ENCODE measurements around the gene GYG2. TPM values are rescaled to one million over a fixed set of nuclear protein-coding genes. Genes with fewer than 3 reads are reported as not detected.

GYG2 gene
- total and polyA plus RNA-seq, 2 donors (not counting 3 experiments of a cell fraction or from before 2014, with no cell fraction given), result 0.12 to 0.22 TPM

DNA sequence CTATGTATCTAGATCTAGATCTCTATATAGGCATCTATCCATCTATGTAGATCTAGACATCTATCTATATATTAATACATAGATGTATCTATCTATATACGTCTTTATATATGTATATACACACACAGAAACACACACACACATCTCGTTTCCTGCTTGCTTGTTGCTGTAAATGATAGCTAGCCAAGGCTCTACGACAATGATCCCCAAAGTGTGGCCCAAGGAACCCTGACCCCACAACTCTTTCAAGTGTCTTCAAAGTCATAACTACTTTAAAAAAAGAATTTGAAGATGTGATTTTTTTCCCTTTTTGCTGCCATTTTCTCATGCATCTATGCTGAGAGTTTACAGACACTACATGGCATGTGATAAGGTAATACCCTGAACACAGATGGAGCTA is 28.8 kb downstream of the GYG2 start:
- H3K27ac ChIP-seq (ENCODE audit: insufficient read depth, low read depth, low read length), result no peak overlapping the region
- DNase-seq (ENCODE audit: low read depth, low spot score) (no peak), FAIRE-seq (no peak)
- intact Hi-C loops (cut with micrococcal nuclease), result no loop called here
- no peak overlapping the region for H3K4me2 ChIP-seq (ENCODE audit: insufficient read depth, low read length)
- H4K20me1 ChIP-seq (replicated peaks; ENCODE audit: control insufficient read depth, extremely low read depth, insufficient read depth, low read length), result no peaks in the 10 kb centered on the region
- H3K27me3 ChIP-seq (ENCODE audit: control insufficient read depth in 2 of 2, insufficient read depth in 2 of 2, low read length in 2 of 2), result no peaks in the 10 kb centered on the region
- no peak for TF ChIP-seq POLR2A (IDR thresholded peaks at IDR 0.05; ENCODE audit: low read depth, low read length)
- no peak for TF ChIP-seq JUN (IDR thresholded peaks at IDR 0.05; ENCODE audit: borderline replicate concordance, insufficient read depth, insufficient read length, low read depth)
- TF ChIP-seq GATA2 (IDR thresholded peaks at IDR 0.05; ENCODE audit: insufficient read depth, insufficient read length, low read depth, low read length), result no peak
- no peak for TF ChIP-seq MYC (IDR thresholded peaks at IDR 0.05; ENCODE audit: low read depth, low read length)
- TF ChIP-seq, protein P1, sequence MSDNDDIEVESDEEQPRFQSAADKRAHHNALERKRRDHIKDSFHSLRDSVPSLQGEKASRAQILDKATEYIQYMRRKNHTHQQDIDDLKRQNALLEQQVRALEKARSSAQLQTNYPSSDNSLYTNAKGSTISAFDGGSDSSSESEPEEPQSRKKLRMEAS (IDR thresholded peaks at IDR 0.05; ENCODE audit: insufficient read depth, insufficient read length), result no peak
- TF ChIP-seq EZH2 (IDR thresholded peaks at IDR 0.05; ENCODE audit: borderline replicate concordance, low read depth, low read length, severe bottlenecking), result no peak
- TF ChIP-seq, protein P2, sequence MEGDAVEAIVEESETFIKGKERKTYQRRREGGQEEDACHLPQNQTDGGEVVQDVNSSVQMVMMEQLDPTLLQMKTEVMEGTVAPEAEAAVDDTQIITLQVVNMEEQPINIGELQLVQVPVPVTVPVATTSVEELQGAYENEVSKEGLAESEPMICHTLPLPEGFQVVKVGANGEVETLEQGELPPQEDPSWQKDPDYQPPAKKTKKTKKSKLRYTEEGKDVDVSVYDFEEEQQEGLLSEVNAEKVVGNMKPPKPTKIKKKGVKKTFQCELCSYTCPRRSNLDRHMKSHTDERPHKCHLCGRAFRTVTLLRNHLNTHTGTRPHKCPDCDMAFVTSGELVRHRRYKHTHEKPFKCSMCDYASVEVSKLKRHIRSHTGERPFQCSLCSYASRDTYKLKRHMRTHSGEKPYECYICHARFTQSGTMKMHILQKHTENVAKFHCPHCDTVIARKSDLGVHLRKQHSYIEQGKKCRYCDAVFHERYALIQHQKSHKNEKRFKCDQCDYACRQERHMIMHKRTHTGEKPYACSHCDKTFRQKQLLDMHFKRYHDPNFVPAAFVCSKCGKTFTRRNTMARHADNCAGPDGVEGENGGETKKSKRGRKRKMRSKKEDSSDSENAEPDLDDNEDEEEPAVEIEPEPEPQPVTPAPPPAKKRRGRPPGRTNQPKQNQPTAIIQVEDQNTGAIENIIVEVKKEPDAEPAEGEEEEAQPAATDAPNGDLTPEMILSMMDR (IDR thresholded peaks at IDR 0.05; ENCODE audit: extremely low read depth in 1 of 2, insufficient read depth in 1 of 2, low read depth in 1 of 2, low read length in 2 of 2), result no peak
- TF ChIP-seq POLR2AphosphoS5 (IDR thresholded peaks at IDR 0.05; ENCODE audit: insufficient read depth, low read depth, low read length), result no peak
- no peak for TF ChIP-seq FOS (IDR thresholded peaks at IDR 0.05; ENCODE audit: borderline replicate concordance, insufficient read depth, low read length)
- no peaks in the 10 kb centered on the region for H3K4me1 ChIP-seq (ENCODE audit: control insufficient read depth, extremely low read depth, insufficient read depth, low read length)
- H3K9ac ChIP-seq (replicated peaks; ENCODE audit: extremely low read depth, insufficient read depth, low read length), result no peak overlapping the region
- H3K79me2 ChIP-seq (ENCODE audit: control insufficient read depth, insufficient read depth, low read length), result no peaks in the 10 kb centered on the region
- no peaks in the 10 kb centered on the region for H3K36me3 ChIP-seq (ENCODE audit: control insufficient read depth in 2 of 2, extremely low read depth in 1 of 2, insufficient read depth in 2 of 2, low read length in 2 of 2)
- H2AFZ ChIP-seq (ENCODE audit: low read depth, low read length), result no peak overlapping the region
- BruUV-seq (replicated peaks), result no TSS peak
- no peaks in the 10 kb centered on the region for H3K9me3 ChIP-seq (replicated peaks; ENCODE audit: control insufficient read depth, insufficient read depth, low read length)
- ChIA-PET CTCF (interaction anchor here (1.2 kb wide), 1 partner anchor 18 kb away, joined by 4 read pairs; no protein-coding TSS in a partner anchor), POLR2A (no interaction called here)
- H3K4me3 ChIP-seq (replicated peaks in 1 of 3; ENCODE audit: insufficient read depth in 1 of 3, low read depth in 1 of 3, low read length in 3 of 3), result no peak overlapping the region
- dilution Hi-C loops (cut with MboI; ENCODE audit: extremely low pct_ligation_motif_present, low sequenced_read_pairs), result no loop called here
- no peaks in the 10 kb centered on the region for H3K9me1 ChIP-seq (replicated peaks; ENCODE audit: control insufficient read depth, extremely low read depth, insufficient read depth, low read length)
